Endothelial cell of umbilical vein (primary cell): ENCODE data around the gene CHD9NB.

Source experiments
- CTCF ChIP-seq, 2 donors: IDR thresholded peaks; 1 replicate in 1 of 2; 2 replicates in 1 of 2; pipeline ENCODE4 v1.5.1; 2011; ENCODE audit warnings: low read length in 2 of 2, mild to moderate bottlenecking in 2 of 2, moderate library complexity in 2 of 2, control low read depth in 1 of 2, inconsistent platforms in 1 of 2, low read depth in 1 of 2; ENCODE audit not compliant: insufficient read depth in 1 of 2; ENCODE audit errors: extremely low read depth in 1 of 2
- EZH2 ChIP-seq: IDR thresholded peaks from 2 replicates; pipeline ENCODE4 v1.6.1; 2012; ENCODE audit warnings: borderline replicate concordance, low read depth, mild to moderate bottlenecking, moderate library complexity, low read length, inconsistent platforms; ENCODE audit not compliant: severe bottlenecking
- JUN ChIP-seq: IDR thresholded peaks from 2 replicates; pipeline ENCODE4 v1.6.1; 2011; ENCODE audit warnings: borderline replicate concordance, low read depth; ENCODE audit not compliant: insufficient read length, insufficient read depth
- MYC ChIP-seq: IDR thresholded peaks from one replicate; pipeline ENCODE4 v1.6.1; 2011; ENCODE audit warnings: mild to moderate bottlenecking, low read depth, low read length
- POLR2A ChIP-seq: IDR thresholded peaks from 2 replicates; pipeline ENCODE4 v1.6.1; 2012; ENCODE audit warnings: low read depth, mild to moderate bottlenecking, control low read depth, low read length
- POLR2AphosphoS5 ChIP-seq: IDR thresholded peaks from 2 replicates; pipeline ENCODE4 v1.6.1; 2012; ENCODE audit warnings: low read depth, mild to moderate bottlenecking, control low read depth, low read length, moderate library complexity; ENCODE audit not compliant: insufficient read depth

- TF ChIP-seq CTCF (IDR thresholded peaks at IDR 0.05; ENCODE audit: extremely low read depth in 1 of 2, insufficient read depth in 1 of 2, low read depth in 1 of 2, low read length in 2 of 2) (no peak), POLR2A (no peak), EZH2 (no peak), POLR2AphosphoS5 (no peak), JUN (no peak), MYC (no peak)
Measured at GRCh38 chr16:53035176-53035942, 17.3 kb downstream of the CHD9NB start.
